G401.6 (cell line): ENCODE data around the gene GLIS1.

Experiments used
- FAIRE-seq: peaks from 2 replicates; lab custom pipeline; 2012; peaks lifted over from hg19 to GRCh38; lab: Jason Lieb, UNC

The GLIS1 gene

GRCh38 chr1:53576866-53577760 lies 161.9 kb downstream of the GLIS1 start:
- FAIRE-seq = no peak

- no peak for FAIRE-seq
Measured at GRCh38 chr1:53576381-53576801, 162.6 kb downstream of the GLIS1 start.

- no peak for FAIRE-seq
Measured at GRCh38 chr1:53575955-53576320, 163.0 kb downstream of the GLIS1 start.

DNA sequence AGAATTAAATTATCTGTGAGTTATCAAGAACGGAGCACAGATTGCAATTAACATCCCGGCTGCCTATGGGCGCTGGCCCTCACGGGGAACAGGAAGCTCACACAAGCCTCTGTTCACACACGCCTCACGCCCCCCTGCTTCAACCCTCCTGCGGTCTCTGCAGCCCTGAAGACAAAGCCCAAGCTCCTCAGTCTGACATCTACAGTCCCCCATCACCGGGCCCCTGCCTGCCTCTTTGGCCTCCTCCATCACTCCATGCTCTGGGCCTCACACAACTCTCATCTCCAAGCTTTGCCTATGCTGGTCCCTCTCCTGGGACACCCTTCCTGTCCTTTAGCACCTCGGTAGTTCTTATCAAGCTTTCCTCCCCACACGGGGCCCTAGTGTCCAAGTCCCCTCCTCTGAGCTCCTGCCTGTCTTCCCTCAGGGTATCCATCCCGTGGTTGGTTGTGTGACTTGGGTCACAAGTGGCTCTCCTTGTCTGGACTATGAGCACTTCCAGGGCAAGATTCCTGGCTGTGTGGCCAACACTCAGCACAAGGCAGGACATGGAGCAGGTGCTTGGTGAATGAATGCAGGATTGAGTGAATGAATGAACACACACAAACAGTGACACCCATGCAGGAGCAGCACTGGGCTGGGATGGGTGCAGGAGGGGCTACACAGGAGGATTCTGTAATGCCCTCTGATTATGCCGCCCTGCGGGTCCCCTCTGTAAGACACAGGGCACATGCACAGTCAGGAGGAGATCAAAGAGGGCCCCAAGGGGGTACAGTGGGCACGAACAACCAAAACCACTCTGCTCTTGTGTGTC lies 163.6 kb downstream of the GLIS1 start:
- no peak for FAIRE-seq

DNA sequence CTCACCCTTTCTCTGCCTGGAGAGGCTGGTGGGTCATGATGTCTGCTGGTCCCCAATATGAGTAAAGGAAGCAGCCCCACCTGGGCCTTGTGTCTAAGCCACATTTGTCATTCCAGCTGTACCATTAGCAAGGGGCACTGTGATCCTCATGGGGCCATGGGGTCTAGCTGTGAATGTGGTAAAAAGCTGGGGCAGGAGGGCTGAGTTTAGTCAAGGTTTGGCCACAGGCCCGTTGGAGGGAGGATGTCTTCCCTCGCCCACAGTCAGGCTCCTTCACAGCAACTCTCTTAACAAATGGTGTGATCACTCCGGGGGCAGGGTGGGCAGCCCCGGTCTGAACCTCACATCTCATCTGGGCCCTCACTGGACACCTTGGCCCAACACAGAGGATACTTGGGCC lies 164.3 kb downstream of the GLIS1 start:
- FAIRE-seq = no peak

GRCh38 chr1:53573931-53574330 lies 165.0 kb downstream of the GLIS1 start:
- no peak for FAIRE-seq

- no peak for FAIRE-seq
Measured at GRCh38 chr1:53573522-53573921, 165.4 kb downstream of the GLIS1 start.

DNA sequence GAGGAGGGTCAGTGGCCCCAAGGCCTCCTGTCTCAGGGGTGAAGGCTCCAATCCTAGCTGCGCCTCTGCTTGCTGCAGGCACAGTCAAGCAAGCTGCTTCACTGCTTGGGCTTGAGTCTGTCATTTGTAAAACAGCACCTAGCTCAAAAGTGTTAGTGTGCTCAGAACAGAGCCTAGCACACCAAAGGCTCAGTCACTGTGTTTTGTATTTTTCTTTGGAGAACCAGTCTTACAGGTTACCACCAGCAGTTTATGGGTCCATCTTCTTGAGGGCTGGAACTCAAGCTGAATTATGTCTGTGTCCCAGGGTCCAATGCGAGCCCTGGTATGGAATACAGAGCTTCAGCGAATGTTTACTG lies 166.2 kb downstream of the GLIS1 start:
- no peak for FAIRE-seq

- no peak for FAIRE-seq
Measured at GRCh38 chr1:53572065-53572814, 166.7 kb downstream of the GLIS1 start.

GRCh38 chr1:53568540-53568939 lies 170.4 kb downstream of the GLIS1 start:
- no peak for FAIRE-seq

- FAIRE-seq = no peak
Measured at GRCh38 chr1:53567851-53568250, 171.1 kb downstream of the GLIS1 start.

DNA sequence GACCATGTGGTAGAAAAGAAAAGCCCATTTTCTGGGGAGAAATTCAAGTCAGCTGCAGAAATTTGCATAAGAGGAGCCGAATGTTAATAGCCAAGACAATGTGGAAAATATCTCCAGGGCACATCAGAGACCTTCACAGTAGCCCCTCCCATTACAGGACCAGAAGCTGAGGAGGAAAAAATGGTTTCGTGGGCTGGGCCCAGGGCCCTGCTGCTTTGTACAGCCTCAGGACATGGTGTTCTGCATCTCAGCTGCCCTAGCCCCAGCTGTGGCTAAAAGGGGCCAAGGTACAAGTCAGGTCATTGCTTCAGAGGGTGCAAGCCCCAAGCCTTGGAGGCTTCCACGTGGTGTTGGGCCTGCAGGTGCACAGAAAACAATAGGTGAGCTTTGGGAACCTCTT lies 171.5 kb downstream of the GLIS1 start:
- FAIRE-seq = no peak

GRCh38 chr1:53563611-53564010 lies 175.4 kb downstream of the GLIS1 start:
- FAIRE-seq = no peak

GRCh38 chr1:53562981-53563379 lies 176.0 kb downstream of the GLIS1 start:
- no peak for FAIRE-seq

- FAIRE-seq = no peak
Measured at GRCh38 chr1:53562291-53562980, 176.5 kb downstream of the GLIS1 start.

DNA sequence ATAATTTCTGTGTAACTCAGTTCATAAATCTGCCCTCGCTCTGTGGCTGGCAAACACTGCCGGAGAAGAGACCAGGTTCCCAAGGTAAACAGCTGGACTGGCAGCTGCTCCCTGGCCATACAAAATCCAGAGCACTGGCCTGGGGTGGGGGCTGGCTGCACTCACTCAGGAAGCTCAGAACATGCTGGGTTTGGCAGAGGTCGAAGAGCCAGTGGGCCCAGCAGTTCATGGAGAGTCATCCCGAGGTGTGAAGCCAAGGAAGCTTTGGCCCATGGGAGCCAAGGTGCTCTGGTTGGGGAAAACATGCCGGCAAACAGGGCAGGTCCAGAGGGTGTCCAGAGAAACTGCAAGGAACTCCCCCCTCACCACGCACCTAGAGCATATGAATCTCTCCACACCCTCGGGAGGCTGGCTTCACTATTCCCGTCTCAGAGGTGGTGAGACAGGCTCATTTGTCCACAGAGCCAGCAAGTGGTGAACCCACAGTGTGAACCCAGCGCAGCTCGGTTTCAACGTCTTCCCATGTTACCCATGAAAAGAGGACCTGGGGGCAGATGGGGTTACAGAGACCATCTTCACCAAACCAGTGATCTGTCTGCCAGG lies 177.4 kb downstream of the GLIS1 start:
- FAIRE-seq = no peak

DNA sequence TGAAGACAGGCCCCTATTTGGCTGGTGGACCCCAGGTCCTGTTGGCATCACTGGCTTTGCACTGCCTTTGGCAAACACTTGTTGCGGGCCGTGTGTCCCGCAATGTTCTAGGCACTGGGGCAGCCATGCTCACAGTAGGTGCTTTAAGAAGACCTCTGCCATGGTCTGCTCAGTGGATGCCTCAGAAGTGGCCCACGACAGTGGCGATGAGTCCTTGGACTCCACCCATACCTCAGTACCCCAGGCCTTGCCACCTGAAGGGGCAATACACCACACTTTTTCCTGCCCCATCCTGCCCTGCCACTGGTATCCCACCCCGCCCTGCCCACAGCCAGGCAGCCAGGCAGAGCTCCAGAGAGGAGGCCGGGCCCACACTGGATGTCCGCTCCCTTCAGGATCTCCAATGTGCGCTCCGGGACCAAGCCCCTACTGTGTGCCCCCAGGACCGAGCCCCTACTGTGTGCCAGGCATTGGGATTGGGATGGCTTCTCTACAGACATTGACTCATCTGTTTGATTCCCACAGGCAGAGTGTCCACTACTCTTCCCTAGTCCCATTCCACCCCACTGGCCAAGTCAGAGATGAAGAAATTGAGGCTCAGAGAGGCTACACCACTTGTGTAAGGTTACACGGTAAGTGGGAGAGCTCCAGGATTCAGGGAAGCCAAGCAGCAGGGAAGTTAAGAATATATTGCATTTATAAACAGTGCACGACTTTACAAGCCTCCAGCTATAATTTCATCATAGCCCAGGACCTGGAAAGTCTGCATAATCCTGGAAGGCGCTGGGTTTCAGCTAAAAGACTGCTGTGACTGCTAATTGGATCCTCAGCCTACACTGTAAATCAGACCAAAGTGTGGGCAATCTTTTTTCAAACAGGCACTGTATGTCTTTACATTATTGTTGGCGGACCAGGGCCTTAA lies 178.1 kb downstream of the GLIS1 start:
- FAIRE-seq = no peak

GRCh38 chr1:53559854-53560580 lies 178.9 kb downstream of the GLIS1 start:
- no peak for FAIRE-seq

DNA sequence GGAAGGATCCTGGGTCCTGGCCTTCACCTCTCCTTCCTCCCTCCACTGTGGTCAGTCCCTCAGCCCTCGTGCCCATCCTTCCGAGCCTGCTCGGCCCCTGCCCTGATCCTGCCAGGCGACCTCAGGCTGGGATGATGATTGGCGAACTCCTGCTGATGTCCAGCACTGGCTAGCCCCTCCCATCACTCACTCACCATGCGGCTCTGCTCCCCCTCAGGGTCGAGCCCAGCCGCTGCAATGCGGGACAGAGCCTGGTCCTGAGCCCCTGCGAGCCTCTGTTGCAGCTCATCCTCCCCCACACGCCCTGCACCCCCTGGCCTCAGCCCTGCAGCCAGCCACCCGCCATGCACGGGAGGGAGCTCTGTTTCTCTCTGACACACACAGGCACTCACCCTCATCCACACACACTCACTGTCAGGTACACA lies 179.6 kb downstream of the GLIS1 start:
- no peak for FAIRE-seq

- FAIRE-seq = no peak
Measured at GRCh38 chr1:53558739-53559315, 180.1 kb downstream of the GLIS1 start.
